ENCODE results near the gene C10orf62. TPM values are rescaled to one million over a fixed set of nuclear protein-coding genes. Genes with fewer than 3 reads are reported as not detected.

The C10orf62 gene
- polyA plus RNA-seq, 3 donors = not detected

GRCh38 chr10:97584798-97585438 is 4.6 kb upstream of the C10orf62 start:
- Histone ChIP-seq H3K9ac (ENCODE audit: insufficient read depth, low read length, poor library complexity, severe bottlenecking) (no peak overlapping the region), H3K27ac (ENCODE audit: low read depth in 1 of 2, low read length in 2 of 2) (no peak overlapping the region), H3K9me3 (replicated peaks in 1 of 2; ENCODE audit: control insufficient read depth in 1 of 2, insufficient read depth in 1 of 2, low read length in 2 of 2) (no peaks in the 10 kb centered on the region), H3K27me3 (ENCODE audit: control insufficient read depth in 2 of 2, insufficient read depth in 2 of 2, low read length in 2 of 2) (no peaks in the 10 kb centered on the region), H3K4me3 (replicated peaks in 1 of 3; ENCODE audit: low read depth in 2 of 3, low read length in 3 of 3) (no peak overlapping the region), H3K79me2 (ENCODE audit: insufficient read depth, low read length) (no peaks in the 10 kb centered on the region), H2AFZ (ENCODE audit: insufficient read depth, low read depth, low read length, poor library complexity, severe bottlenecking) (no peak overlapping the region), H3K4me1 (ENCODE audit: control insufficient read depth in 1 of 2, insufficient read depth in 2 of 2, low read length in 2 of 2) (no peaks in the 10 kb centered on the region), H3K36me3 (replicated peaks in 1 of 2; ENCODE audit: control insufficient read depth in 1 of 2, insufficient read depth in 2 of 2, low read length in 2 of 2) (no peaks in the 10 kb centered on the region), H4K20me1 (ENCODE audit: insufficient read depth, low read length) (no peaks in the 10 kb centered on the region), H3K4me2 (replicated peaks; ENCODE audit: extremely low read depth, low read length, poor library complexity, severe bottlenecking) (no peak overlapping the region)
- Mint-ChIP-seq H3K4me3 (no peak overlapping the region), H3K27ac (peak overlapping the region in 1 of 7 donors; percentile 59), H3K9me3 (no peaks in the 10 kb centered on the region), H3K4me1 (no peaks in the 10 kb centered on the region), H3K27me3 (ENCODE audit: low read depth in 3 of 3) (peaks cover 0 to 3% (median 0%) of the 10 kb centered on the region in 3 donors), H3K36me3 (no peaks in the 10 kb centered on the region)
- intact Hi-C loops (cut with micrococcal nuclease) = loop anchor here in 1 of 2 donors (5.0 kb wide), 1 partner anchor 613 kb away; no protein-coding TSS in a partner anchor
- TF ChIP-seq CTCF (IDR thresholded peaks at IDR 0.05) = no peak
- DNase-seq = no peak
- WGBS (ENCODE audit: insufficient coverage) = 100% methylated on average over 2 of the region's 5 CpGs

GRCh38 chr10:97585439-97585811 is 4.1 kb upstream of the C10orf62 start:
- Histone ChIP-seq H3K4me3 (replicated peaks in 1 of 3; ENCODE audit: low read depth in 2 of 3, low read length in 3 of 3) (no peak overlapping the region), H4K20me1 (ENCODE audit: insufficient read depth, low read length) (no peaks in the 10 kb centered on the region), H3K27me3 (ENCODE audit: control insufficient read depth in 2 of 2, insufficient read depth in 2 of 2, low read length in 2 of 2) (no peaks in the 10 kb centered on the region), H3K4me1 (ENCODE audit: control insufficient read depth in 1 of 2, insufficient read depth in 2 of 2, low read length in 2 of 2) (no peaks in the 10 kb centered on the region), H3K36me3 (replicated peaks in 1 of 2; ENCODE audit: control insufficient read depth in 1 of 2, insufficient read depth in 2 of 2, low read length in 2 of 2) (no peaks in the 10 kb centered on the region), H3K9me3 (replicated peaks in 1 of 2; ENCODE audit: control insufficient read depth in 1 of 2, insufficient read depth in 1 of 2, low read length in 2 of 2) (no peaks in the 10 kb centered on the region), H3K9ac (ENCODE audit: insufficient read depth, low read length, poor library complexity, severe bottlenecking) (no peak overlapping the region), H2AFZ (ENCODE audit: insufficient read depth, low read depth, low read length, poor library complexity, severe bottlenecking) (no peak overlapping the region), H3K79me2 (ENCODE audit: insufficient read depth, low read length) (no peaks in the 10 kb centered on the region), H3K4me2 (replicated peaks; ENCODE audit: extremely low read depth, low read length, poor library complexity, severe bottlenecking) (no peak overlapping the region), H3K27ac (ENCODE audit: low read depth in 1 of 2, low read length in 2 of 2) (no peak overlapping the region)
- Mint-ChIP-seq H3K27ac (no peak overlapping the region), H3K4me1 (no peaks in the 10 kb centered on the region), H3K27me3 (ENCODE audit: low read depth in 3 of 3) (peaks cover 0 to 2% (median 0%) of the 10 kb centered on the region in 3 donors), H3K36me3 (no peaks in the 10 kb centered on the region), H3K4me3 (no peak overlapping the region), H3K9me3 (no peaks in the 10 kb centered on the region)
- intact Hi-C loops (cut with micrococcal nuclease) = loop anchor here in 1 of 2 donors (5.0 kb wide), 1 partner anchor 613 kb away; no protein-coding TSS in a partner anchor
- 96% methylated on average over 5 of the region's 5 CpGs for WGBS (ENCODE audit: insufficient coverage)
- DNase-seq = no peak
- no peak for TF ChIP-seq CTCF (IDR thresholded peaks at IDR 0.05)
